NK-92 (cell line): ENCODE results near the gene TENT5C.

Source experiments
- DNase-seq: peaks from one replicate; lab custom pipeline; 2025; ENCODE audit not compliant: unreplicated experiment; lab: John Stamatoyannopoulos, UW

TENT5C gene

DNA sequence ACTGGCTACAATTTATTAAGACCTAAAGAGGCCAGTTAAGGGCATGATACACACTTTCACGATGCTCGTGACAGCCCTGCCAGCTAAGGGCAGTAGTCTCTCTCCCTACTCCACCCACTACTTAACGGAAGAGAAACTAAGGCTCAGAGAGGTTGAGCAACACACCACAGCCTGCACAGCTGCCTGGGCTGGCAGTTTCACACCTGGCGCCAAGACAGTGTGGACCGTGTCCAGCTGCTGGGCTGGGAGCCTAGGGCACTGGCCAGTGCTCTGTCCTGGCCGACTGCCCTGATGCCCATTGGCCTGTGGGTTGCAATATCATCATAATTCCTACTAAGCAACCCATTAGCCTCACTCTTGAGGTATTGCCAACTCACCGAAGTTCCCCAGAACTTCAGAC, 27.6 kb downstream of the TENT5C start:
- DNase-seq = no peak

DNA sequence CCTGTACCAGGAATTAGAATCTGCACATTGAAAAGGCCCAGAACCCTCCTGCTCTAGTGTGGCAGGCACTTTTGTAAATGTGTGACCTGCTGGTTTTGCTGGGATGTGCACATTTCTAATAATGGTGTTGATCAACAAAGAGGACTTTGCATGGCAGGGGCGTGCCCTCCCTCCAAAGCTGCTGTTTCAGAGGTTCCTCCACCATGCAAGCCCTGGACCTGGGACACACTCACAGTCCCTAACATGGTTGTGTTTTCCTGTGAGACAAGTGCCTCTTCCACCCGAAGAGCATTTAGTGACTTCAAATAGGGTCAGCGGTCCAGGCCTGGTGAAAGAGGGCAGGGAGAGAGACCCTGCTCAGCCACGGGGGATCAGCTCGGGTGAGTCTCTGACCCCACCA, 28.1 kb downstream of the TENT5C start:
- no peak for DNase-seq

DNA sequence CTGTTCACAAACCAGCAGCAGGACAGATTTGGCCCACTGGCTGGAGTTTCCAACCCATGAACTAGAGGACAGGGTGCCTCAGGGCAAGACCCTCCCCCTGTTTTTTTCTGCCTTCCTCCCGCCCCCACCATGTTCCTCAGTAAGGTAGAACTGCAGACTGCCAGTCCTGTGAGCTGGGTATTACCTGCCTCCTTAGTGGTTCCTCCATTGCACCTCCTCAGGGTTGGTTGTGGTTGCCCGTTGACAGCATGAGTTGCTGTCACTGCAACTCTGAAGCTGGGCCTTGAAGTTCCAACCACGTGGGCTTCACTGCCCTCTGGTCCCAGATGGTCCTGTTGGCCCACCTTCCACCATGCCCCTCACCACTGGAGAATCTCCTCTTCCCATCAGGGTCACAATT, 28.8 kb downstream of the TENT5C start:
- DNase-seq = no peak

GRCh38 chr1:117635805-117636204, 30.0 kb downstream of the TENT5C start:
- no peak for DNase-seq

DNA sequence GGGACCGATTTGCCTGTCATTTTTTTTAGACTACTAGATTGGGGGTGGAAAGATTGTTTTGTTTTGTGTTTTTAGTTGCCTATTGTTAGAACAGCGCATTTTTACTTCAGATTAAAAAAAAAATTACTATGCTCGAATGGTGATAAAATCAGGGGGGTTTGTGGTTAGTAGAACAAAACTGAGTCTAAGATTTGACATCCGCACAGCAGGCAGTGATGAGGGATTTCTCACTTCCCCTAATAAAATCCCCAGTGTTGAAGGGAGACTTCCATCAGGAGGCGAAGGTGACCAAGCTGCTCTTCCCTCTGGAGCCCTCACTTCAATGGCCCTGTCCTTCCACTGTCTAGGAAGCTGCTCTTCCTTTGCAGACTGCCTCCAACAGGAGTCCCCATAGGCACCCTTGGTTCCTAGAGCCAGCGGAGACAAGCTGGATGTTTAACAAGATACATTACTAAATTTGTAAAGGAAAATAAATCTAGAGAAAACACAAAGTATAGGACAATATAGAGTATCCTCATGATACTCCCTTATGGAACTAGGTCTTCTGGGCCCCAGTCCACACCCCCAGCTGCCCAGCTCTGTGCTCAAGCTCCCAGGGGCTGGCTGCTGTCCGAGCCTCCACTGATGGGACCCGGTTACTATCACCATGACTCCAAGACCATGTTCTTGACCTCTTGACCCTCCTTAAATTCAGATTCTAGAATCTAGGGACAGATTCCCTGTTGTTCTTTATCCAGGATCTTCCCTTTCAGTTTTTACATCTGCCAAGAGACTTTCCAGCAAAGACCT, 31.0 kb downstream of the TENT5C start:
- no peak for DNase-seq

DNA sequence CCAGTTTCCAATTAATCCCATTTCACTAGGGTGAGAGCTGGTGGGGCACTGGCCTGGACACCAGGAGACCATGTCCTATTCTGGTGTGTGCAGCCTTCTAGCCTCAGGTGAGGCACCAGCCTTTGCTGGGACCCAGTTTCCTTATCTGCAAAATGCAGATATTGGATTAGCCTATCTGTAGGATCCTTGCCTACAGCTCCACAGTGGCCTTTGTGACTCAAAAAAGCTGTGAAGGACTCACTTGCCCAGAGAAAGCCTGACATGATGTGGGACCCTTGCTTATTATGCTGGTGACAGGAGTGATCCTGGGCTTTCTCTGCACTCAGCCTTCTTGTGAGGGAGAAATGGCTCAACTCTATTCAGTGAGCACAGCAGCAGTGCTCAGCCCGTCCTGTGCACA, 32.3 kb downstream of the TENT5C start:
- DNase-seq = no peak

DNA sequence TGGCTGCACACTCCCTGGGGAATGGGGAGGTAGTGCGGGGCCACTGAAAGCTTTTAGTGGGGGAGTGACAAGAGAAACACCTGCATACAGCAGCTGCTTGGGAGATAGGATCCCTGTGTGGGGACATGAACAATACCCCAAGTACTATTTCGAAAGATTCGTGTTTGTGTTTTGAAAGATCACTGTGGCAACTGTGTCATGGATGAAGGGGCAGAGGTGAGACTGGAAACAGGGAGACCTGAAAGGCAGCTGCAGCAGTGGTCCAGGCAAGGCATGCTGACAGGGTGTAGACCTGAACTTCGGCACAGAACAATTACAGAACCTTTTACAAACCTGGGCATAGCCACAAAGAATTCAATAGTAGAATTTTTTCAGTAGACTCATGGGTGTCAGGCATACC, 32.9 kb downstream of the TENT5C start:
- no peak for DNase-seq

DNA sequence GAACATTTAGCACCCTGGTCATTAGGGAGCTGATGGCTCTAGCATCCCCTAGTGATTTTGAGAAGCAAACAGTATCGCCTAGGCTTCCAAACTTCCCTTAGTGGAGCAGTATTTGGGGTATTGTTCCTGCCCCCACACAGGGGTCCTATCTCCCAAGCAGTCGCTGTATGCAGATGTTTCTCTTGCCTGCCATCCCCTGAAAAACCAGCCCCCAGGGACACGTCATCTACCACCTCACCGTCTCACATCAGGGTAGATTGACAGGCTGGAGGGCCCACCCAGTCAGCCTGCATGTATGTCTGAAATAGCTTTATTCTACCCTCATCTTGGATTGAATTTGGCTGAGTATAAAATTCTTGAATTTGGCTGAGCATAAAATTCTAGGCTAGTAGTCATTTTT, 33.9 kb downstream of the TENT5C start:
- DNase-seq = no peak

DNA sequence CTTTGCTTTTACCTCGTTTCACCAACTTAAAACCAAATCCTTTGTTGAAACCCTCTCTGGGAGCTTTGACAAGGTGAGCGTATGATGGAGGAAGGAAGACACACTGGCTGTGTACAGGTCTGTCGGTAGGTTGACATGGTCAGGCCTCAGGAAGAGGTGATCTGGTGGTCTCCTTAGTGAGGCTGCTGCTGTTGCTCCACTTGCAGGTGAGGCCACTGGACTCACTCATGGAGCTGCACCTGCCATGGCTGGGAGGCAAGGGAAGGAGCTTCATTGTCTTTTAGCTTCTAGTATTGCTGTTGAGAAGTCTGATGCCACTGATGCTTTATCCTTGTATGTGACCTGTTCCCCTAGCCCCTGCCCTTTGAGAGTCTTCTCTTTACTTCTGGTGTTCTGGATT, 35.7 kb downstream of the TENT5C start:
- no peak for DNase-seq

DNA sequence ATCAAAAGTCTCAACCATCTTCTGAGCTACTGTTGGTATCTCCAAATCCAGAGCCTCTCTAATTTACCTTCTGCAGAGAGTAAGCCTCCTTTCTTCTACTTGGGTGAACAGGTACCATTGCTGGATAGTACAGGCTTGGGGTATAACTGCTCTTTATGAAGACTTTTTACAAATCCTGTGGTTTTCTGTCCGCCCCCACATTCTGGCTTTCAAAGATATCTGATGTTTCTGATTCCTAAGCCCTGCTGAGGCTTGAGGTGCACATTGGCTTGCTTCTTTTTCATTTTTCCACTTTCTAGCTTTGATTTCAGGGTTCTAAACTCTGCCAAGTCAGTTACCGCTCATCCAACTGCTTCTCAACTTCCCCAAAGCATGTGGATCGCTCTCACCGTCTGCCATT, 37.1 kb downstream of the TENT5C start:
- DNase-seq = no peak

DNA sequence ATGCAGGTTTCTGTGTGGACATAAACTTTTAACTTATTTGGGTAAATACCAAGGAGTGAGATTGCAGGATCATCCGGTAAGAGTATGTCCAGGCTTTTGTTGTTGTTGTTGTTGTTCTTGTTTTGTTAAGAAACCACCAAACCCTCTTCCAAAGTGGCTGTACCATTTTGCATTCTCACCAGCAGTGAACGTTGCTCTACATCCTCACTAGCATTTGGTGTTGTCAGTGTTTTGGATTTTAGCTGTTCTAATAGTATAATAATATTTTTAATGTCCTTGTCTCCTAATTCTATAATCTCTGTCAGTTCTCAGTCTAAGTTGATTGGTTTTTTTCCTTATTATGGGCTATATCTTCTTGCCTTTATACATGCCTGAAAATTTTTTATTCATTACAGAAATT, 37.8 kb downstream of the TENT5C start:
- DNase-seq = no peak

- DNase-seq = no peak
These were observed 39.0 kb downstream of the TENT5C start for GRCh38 chr1:117644696-117645311.

DNA sequence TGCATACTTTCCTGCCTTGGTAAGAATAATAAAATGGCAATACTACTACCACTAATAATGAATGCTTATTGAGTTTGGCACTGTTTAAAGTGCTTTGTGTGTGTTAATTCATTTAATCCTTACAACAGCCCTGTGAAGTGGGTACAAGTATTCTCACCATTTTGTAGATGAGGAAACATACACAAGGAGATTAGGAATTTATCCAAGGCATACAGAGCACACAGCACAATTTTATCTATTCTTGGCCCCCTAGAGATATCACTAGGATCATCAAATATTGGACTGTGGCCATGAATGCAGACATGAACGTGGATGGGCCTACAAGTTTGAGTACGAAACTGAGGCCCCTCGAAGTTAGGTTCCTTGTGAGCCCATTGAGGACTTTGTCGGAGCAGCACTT, 39.5 kb downstream of the TENT5C start:
- DNase-seq = no peak

- no peak for DNase-seq
These were observed 40.4 kb downstream of the TENT5C start for GRCh38 chr1:117646007-117646811.

DNA sequence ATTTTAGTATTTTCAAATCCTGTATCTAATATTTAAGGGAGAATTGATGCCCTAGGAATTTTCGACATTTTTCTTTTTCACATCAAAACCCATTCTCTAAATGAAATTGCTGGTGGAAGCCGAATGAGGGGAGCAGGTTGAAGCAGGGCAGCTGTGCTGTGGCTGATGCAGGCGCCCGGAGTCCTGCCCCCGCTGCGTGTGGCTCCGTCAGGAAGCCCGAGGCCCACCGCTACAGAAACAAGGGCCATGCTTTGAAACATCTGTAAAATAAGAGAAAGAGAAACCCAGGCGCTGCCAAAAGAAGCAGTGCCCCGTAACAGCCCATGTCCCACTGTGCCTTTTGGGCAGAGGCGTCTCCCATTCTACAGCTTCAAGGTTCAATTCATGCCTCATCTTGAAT, 41.1 kb downstream of the TENT5C start:
- DNase-seq = no peak

DNA sequence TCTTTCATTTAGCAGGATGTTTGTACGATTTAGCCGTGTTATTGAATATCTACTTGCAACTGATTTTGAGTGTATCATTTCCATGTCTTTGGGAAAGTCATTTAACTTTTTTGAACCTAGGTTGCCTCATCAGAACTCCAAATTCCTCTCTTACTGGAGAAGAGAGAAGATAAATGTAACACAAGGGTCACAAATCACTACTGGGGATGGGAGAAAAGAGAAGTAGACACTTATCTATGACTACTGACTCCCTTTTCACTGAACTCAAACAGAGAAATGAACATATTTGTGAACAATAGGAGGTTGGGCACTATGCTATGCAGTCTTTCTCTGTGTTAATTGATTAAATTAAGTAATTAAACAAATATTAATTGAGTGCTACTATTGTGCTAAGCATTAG, 42.2 kb downstream of the TENT5C start:
- no peak for DNase-seq

DNA sequence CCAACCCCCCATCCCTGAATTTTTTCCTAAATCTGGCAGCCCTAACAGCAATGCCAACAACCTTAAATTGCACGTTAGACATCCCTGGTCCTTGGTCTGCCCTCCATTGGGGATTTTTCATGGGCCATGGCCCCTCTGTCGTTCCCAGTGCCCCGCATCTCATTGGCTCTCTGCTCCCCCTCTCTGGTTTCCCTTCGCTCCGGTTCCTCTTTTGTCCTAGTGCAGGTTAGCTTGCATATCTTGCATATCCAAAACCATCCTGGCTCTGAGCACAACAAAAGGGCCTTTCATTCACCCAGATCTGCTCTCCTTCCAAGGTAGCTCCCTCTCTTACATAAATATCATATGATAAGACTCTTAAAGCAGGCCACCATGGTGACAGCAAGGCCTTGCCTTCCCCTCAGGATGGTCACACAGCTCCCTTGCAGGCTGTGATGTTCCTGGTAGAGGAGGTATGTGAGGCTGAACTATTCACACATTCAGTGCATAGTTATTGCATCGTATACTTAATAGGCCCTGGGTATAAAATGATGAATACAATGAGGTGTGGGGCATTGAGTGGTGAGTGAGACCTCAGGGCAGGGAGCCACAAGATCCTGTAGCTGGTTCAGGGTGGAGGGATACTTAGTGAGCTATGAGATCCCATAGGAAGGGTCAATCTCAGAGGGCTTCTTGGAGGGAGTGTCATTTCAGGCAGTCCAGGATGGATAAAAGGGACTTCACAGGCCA, 45.2 kb downstream of the TENT5C start:
- no peak for DNase-seq

- DNase-seq = no peak
These were observed 45.8 kb downstream of the TENT5C start for GRCh38 chr1:117651616-117652015.

DNA sequence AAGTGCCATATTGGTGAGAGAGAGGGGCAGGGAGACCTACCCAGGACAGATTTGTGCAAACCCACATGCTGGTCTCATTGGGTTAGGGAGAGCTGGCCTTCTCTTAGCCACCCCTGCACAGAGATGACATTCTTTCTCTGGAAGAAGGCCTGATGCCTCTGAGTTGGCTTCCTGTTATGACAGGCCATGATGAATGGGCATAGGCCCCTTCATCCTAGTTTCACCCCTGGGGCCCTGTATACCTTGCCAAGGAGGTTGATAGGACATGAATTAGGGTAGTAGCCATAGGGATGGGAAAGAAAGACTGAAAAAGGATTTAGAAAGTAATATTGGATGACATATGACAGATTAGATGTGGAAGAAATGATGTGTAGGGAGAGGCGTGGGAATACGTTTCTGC, 46.6 kb downstream of the TENT5C start:
- DNase-seq = no peak

- DNase-seq = no peak
These were observed 47.3 kb downstream of the TENT5C start for GRCh38 chr1:117653195-117653594.

DNA sequence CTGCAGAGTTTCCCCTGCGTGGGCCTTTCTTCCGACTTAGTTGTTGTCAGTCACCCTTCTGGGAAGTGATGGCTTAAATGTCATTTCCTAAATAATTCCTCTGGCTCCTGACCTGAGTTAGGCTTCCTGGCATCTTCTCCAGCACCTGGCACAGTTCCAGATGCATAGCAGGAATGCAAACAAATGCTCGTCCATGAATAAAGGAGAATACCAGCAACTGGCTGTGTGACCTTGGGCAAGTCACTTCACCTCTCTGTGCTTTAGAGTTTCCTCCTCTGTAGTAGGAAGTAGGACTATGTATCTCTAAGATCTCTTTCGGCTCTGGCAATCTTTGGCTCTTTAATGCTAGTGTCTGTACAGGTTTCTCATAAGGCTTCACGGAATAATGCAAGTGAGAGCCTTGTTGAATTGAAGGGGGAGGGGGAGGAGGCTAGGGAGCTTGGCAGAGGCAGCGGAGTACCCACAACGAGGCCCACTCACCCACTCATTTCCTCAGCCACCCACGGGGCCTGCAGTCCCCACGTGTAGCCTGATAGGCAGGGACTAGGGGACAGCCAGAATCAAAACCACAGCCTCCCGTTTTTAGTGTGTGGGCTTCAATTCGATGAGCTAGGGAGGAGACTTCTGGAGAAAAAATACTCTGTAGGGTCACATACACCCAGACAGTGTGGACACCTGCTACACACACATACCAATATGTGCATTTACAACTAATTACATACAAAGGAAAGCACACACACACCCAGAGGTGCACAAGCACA, 48.1 kb downstream of the TENT5C start:
- no peak for DNase-seq
